ENCODE measurements around the gene RPL3. TPM values are rescaled to one million over a fixed set of nuclear protein-coding genes. Genes with fewer than 3 reads are reported as not detected.
"Not testable (repeated sequence)": the region's sequence is repeated elsewhere in the genome, so short reads cannot be mapped to it uniquely, and the experiment has no call there.

RPL3 gene
- total and polyA plus RNA-seq, 2 donors (not counting 1 experiment from before 2014, with no cell fraction given) = 2,665 to 5,418 TPM

DNA sequence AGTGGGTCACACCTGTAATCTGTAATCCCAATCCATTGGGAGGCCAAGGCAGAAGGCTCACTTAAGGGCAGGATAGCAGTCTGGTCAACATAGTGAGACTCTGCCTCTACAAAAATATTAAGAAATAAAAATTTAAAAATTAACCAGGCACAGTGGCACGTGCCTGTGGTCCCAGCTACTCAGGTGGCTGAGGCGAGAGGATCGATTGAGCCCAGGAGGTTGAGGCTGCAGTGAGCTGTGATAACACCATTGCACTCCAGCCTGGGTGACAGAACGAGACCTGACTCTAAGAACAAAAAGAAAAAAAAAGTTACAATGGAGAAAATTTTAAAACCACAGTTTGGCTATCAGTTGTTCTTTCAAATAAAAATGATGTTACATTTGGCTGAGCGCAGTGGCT, 17.0 kb upstream of the RPL3 start:
- Histone ChIP-seq H3K4me1 (ENCODE audit: control insufficient read depth in 2 of 2, insufficient read depth in 2 of 2, low read length in 2 of 2) (no peaks in the 10 kb centered on the region), H3K36me3 (replicated peaks in 1 of 2; ENCODE audit: control extremely low read depth in 1 of 2, control insufficient read depth in 1 of 2, extremely low read depth in 1 of 2, insufficient read depth in 2 of 2, low read length in 1 of 2) (no peaks in the 10 kb centered on the region), H3K27me3 (replicated peaks in 1 of 4; ENCODE audit: control extremely low read depth in 1 of 4, control insufficient read depth in 3 of 4, insufficient read depth in 4 of 4, low read length in 3 of 4) (peaks cover 0 to 3% (median 0%) of the 10 kb centered on the region in 4 experiments), H3K9me3 (ENCODE audit: control extremely low read depth in 1 of 3, control insufficient read depth in 2 of 3, insufficient read depth in 1 of 3, low read length in 2 of 3) (no peaks in the 10 kb centered on the region), H3K4me3 (ENCODE audit: control extremely low read depth in 1 of 5, extremely low read depth in 1 of 5, insufficient read depth in 1 of 5, low read depth in 2 of 5, low read length in 4 of 5) (no peak overlapping the region), H4K20me1 (ENCODE audit: control insufficient read depth, insufficient read depth, low read length, poor library complexity, severe bottlenecking) (no peaks in the 10 kb centered on the region), H3K27ac (ENCODE audit: low read length in 2 of 2) (no peak overlapping the region), H3K4me2 (replicated peaks; ENCODE audit: low read depth, low read length, poor library complexity, severe bottlenecking) (no peak overlapping the region), H2AFZ (ENCODE audit: insufficient read depth, low read depth, low read length, poor library complexity, severe bottlenecking) (no peak overlapping the region), H3K79me2 (ENCODE audit: control insufficient read depth, insufficient read depth, low read length) (no peaks in the 10 kb centered on the region), H3K9ac (ENCODE audit: low read length) (no peak overlapping the region)
- no peak overlapping the region for H3K4me3 Mint-ChIP-seq
- TF ChIP-seq EZH2 (IDR thresholded peaks at IDR 0.05; ENCODE audit: borderline replicate concordance, insufficient read depth, low read depth, low read length, poor library complexity, severe bottlenecking) = no peak
- TF ChIP-seq, protein P1, sequence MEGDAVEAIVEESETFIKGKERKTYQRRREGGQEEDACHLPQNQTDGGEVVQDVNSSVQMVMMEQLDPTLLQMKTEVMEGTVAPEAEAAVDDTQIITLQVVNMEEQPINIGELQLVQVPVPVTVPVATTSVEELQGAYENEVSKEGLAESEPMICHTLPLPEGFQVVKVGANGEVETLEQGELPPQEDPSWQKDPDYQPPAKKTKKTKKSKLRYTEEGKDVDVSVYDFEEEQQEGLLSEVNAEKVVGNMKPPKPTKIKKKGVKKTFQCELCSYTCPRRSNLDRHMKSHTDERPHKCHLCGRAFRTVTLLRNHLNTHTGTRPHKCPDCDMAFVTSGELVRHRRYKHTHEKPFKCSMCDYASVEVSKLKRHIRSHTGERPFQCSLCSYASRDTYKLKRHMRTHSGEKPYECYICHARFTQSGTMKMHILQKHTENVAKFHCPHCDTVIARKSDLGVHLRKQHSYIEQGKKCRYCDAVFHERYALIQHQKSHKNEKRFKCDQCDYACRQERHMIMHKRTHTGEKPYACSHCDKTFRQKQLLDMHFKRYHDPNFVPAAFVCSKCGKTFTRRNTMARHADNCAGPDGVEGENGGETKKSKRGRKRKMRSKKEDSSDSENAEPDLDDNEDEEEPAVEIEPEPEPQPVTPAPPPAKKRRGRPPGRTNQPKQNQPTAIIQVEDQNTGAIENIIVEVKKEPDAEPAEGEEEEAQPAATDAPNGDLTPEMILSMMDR (IDR thresholded peaks at IDR 0.05) = no peak
- CTCF ChIA-PET = interaction anchor here (0.6 kb wide), 1 partner anchor 10 kb away, joined by 4 read pairs; no protein-coding TSS in a partner anchor
- H3K27ac Mint-ChIP-seq = no peak overlapping the region
- H3K27me3 Mint-ChIP-seq = peaks cover 7% of the 10 kb centered on the region
- WGBS (ENCODE audit: insufficient coverage) = 98% methylated on average over 5 of the region's 5 CpGs
- POLR2A ChIA-PET = no interaction called here
- H3K9me3 Mint-ChIP-seq (ENCODE audit: insufficient read depth) = no peaks in the 10 kb centered on the region
- no peaks in the 10 kb centered on the region for H3K4me1 Mint-ChIP-seq
- no peak for ATAC-seq (ENCODE audit: low read depth)
- intact Hi-C loops (cut with micrococcal nuclease) = no loop called here
- no peak for DNase-seq

DNA sequence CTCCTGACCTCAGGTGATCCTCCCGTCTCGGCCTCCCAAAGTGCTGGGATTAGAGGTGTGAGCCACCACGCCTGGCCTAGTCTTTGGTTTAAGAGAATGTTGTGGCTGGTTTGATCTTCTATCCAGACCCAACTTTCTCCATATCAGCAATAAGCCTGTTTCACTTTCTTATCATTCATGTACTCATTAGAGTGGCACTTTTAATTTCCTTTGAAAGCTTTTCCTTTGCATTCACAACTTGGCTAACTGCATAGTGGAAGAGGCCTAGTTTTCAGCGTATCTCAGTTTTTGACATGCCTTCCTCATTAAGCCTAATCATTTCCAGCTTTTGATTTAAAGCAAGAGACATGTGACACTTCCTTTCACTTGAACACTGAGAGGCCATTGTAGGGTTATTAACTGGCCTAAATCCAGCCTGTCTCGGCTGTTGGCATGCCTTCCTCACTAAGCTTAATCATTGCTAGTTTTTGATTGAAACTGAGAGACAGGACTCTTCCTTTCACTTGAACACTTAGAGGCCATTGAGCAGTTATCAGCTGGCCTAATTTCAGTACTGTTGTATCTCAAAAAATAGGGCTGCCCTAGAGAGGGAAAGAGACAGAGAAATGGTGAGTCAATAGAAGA, 13.1 kb upstream of the RPL3 start:
- DNase-seq = no peak
- Mint-ChIP-seq H3K9me3 (ENCODE audit: insufficient read depth) (no peaks in the 10 kb centered on the region), H3K27ac (no peak overlapping the region), H3K4me3 (no peak overlapping the region), H3K4me1 (no peaks in the 10 kb centered on the region), H3K27me3 (no peaks in the 10 kb centered on the region)
- Histone ChIP-seq H2AFZ (ENCODE audit: insufficient read depth, low read depth, low read length, poor library complexity, severe bottlenecking) (no peak overlapping the region), H3K4me1 (ENCODE audit: control insufficient read depth in 2 of 2, insufficient read depth in 2 of 2, low read length in 2 of 2) (no peaks in the 10 kb centered on the region), H3K79me2 (ENCODE audit: control insufficient read depth, insufficient read depth, low read length) (no peaks in the 10 kb centered on the region), H3K9me3 (ENCODE audit: control extremely low read depth in 1 of 3, control insufficient read depth in 2 of 3, insufficient read depth in 1 of 3, low read length in 2 of 3) (no peaks in the 10 kb centered on the region), H3K9ac (ENCODE audit: low read length) (no peak overlapping the region), H3K36me3 (replicated peaks in 1 of 2; ENCODE audit: control extremely low read depth in 1 of 2, control insufficient read depth in 1 of 2, extremely low read depth in 1 of 2, insufficient read depth in 2 of 2, low read length in 1 of 2) (no peaks in the 10 kb centered on the region), H3K27ac (ENCODE audit: low read length in 2 of 2) (no peak overlapping the region), H3K4me3 (ENCODE audit: control extremely low read depth in 1 of 5, extremely low read depth in 1 of 5, insufficient read depth in 1 of 5, low read depth in 2 of 5, low read length in 4 of 5) (no peak overlapping the region), H3K27me3 (replicated peaks in 1 of 4; ENCODE audit: control extremely low read depth in 1 of 4, control insufficient read depth in 3 of 4, insufficient read depth in 4 of 4, low read length in 3 of 4) (no peaks in the 10 kb centered on the region), H3K4me2 (replicated peaks; ENCODE audit: low read depth, low read length, poor library complexity, severe bottlenecking) (no peak overlapping the region), H4K20me1 (ENCODE audit: control insufficient read depth, insufficient read depth, low read length, poor library complexity, severe bottlenecking) (no peaks in the 10 kb centered on the region)
- POLR2A ChIA-PET = no interaction called here
- CTCF ChIA-PET = interaction anchor here (0.7 to 4.6 kb wide), 10 partner anchors 10 to 704 kb away, joined by 3 to 31 read pairs (median 8); partner anchors contain the start of gene RPL3
- 100% methylated on average over 1 of the region's 5 CpGs for WGBS (ENCODE audit: insufficient coverage)
- ATAC-seq (ENCODE audit: low read depth) = no peak
- TF ChIP-seq, protein P1 (IDR thresholded peaks at IDR 0.05) = no peak
- no peak for TF ChIP-seq EZH2 (IDR thresholded peaks at IDR 0.05; ENCODE audit: borderline replicate concordance, insufficient read depth, low read depth, low read length, poor library complexity, severe bottlenecking)
- intact Hi-C loops (cut with micrococcal nuclease) = no loop called here

DNA sequence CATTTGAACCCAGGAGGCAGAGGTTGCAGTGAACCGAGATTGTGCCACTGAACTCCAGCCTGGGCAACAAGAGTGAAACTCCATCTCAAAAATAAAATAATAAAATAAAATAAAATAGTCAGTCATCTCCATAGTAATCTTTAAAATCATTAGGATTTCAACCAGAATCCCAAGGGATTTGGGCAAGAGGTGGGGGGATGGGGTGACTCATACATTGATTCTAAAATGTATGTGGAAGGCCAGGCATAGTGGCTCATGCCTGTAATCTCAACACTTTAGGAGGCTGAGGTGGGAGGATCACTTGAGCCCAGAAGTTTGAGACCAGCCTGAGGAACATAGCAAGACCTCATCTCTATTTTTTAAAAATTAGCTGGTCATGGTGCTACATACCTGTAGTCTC, 11.1 kb upstream of the RPL3 start:
- H4K20me1 ChIP-seq (ENCODE audit: control insufficient read depth, insufficient read depth, low read length, poor library complexity, severe bottlenecking); H3K36me3 ChIP-seq (replicated peaks in 1 of 2; ENCODE audit: control extremely low read depth in 1 of 2, control insufficient read depth in 1 of 2, extremely low read depth in 1 of 2, insufficient read depth in 2 of 2, low read length in 1 of 2); H3K9me3 Mint-ChIP-seq (ENCODE audit: insufficient read depth); H3K9ac ChIP-seq (ENCODE audit: low read length); H3K79me2 ChIP-seq (ENCODE audit: control insufficient read depth, insufficient read depth, low read length); H3K4me1 Mint-ChIP-seq; H3K4me1 ChIP-seq (ENCODE audit: control insufficient read depth in 2 of 2, insufficient read depth in 2 of 2, low read length in 2 of 2); H2AFZ ChIP-seq (ENCODE audit: insufficient read depth, low read depth, low read length, poor library complexity, severe bottlenecking); ATAC-seq (ENCODE audit: low read depth); H3K27me3 ChIP-seq (replicated peaks in 1 of 4; ENCODE audit: control extremely low read depth in 1 of 4, control insufficient read depth in 3 of 4, insufficient read depth in 4 of 4, low read length in 3 of 4); H3K27me3 Mint-ChIP-seq; H3K27ac ChIP-seq (ENCODE audit: low read length in 2 of 2); intact Hi-C loops (cut with micrococcal nuclease); H3K4me3 ChIP-seq (ENCODE audit: control extremely low read depth in 1 of 5, extremely low read depth in 1 of 5, insufficient read depth in 1 of 5, low read depth in 2 of 5, low read length in 4 of 5); POLR2A ChIA-PET; H3K9me3 ChIP-seq (ENCODE audit: control extremely low read depth in 1 of 3, control insufficient read depth in 2 of 3, insufficient read depth in 1 of 3, low read length in 2 of 3); H3K4me2 ChIP-seq (replicated peaks; ENCODE audit: low read depth, low read length, poor library complexity, severe bottlenecking); H3K4me3 Mint-ChIP-seq; DNase-seq; H3K27ac Mint-ChIP-seq: not testable (repeated sequence)
- WGBS (ENCODE audit: insufficient coverage) = no CpG with 5 or more reads among the region's 1 CpG
- CTCF ChIA-PET = interaction anchor here (0.9 to 4.6 kb wide), 12 partner anchors 8 to 457 kb away, joined by 3 to 31 read pairs (median 7); partner anchors contain the start of gene RPL3

Data from B cell (primary cell).